CD4-positive, alpha-beta T cell treated with Interleukin-17A for 4 hours (primary cell): ENCODE measurements around the gene CDKN1A.
"Not testable (repeated sequence)": the region's sequence is repeated elsewhere in the genome, so short reads cannot be mapped to it uniquely, and the experiment has no call there.

Experiments
- DNase-seq: peaks from one replicate; pipeline ENCODE4 v3.0.0-alpha.2; 2020; ENCODE audit warnings: mixed read lengths

CDKN1A gene

DNA sequence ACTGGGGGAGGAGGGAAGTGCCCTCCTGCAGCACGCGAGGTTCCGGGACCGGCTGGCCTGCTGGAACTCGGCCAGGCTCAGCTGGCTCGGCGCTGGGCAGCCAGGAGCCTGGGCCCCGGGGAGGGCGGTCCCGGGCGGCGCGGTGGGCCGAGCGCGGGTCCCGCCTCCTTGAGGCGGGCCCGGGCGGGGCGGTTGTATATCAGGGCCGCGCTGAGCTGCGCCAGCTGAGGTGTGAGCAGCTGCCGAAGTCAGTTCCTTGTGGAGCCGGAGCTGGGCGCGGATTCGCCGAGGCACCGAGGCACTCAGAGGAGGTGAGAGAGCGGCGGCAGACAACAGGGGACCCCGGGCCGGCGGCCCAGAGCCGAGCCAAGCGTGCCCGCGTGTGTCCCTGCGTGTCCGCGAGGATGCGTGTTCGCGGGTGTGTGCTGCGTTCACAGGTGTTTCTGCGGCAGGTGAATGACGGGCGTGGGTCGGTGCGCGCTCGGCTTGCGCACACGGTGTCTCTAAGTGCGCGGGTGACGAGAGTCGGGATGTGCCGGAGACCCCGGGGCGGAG lies at the start of gene CDKN1A:
TSS of gene CDKN1A (plus strand) at position 227 of the 555 bp plus-strand sequence. CDS start 5,388 bp downstream, outside the sequence.
- DNase-seq = peak; percentile 83

DNA sequence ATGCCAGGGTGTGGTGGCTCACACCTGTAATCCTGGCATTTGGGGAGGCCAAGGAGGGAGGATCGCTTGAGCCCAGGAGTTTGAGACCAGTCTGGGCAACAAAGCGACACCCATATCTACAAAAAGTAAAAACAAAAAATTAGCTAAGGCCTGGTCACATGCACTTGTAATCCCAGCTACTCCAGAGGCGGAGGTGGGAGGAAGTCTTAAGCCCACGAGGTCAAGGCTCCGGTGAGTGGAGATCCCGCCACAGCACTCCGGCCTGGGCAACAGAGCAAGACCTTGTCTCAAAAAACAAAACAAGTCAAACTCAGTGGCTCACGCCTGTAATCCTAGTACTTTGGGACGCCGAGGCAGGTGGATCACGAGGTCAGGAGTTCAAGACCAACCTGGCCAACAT lies 48.7 kb upstream of the CDKN1A start:
- no peak for DNase-seq

GRCh38 chr6:36631326-36632011 lies 47.0 kb upstream of the CDKN1A start:
- no peak for DNase-seq

DNA sequence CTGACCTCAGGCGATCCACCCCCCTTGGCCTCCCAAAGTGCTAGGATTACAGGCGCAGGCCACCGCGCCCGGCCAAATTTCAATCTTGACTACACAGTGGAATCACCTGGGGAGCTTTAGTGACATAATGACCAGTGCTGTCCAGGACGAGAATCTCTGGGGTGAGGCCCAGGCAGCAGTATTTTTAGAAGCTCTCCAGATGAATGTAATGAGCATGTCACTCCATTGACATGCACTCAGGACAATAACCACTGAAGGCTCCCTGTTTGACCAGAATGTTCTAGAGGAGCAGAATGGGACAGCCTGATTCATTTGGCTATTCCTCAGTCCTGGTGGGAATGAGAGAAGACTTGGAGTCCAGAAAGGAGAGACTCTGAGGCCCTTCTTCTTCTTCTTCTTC lies 45.1 kb upstream of the CDKN1A start:
- no peak for DNase-seq

DNA sequence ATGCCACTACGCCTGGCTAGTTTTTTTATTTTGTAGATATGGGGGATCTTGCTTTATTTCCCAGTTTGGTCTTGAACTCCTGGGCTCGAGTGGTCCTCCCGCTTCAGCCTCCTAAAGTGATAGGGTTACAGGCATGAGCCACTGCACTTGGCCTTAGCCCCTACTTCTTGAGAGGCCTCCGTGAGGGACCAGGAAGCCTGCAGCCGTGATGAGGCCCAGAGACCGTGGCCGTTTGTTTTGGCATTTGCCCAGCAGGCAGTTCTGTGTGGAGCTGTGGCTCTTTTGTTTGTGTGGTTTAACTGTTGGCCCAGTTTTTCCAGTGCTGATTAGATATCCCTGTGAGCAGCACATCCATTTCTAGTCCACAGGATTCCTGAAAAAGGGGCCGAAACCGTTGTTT lies 44.6 kb upstream of the CDKN1A start:
- no peak for DNase-seq

DNA sequence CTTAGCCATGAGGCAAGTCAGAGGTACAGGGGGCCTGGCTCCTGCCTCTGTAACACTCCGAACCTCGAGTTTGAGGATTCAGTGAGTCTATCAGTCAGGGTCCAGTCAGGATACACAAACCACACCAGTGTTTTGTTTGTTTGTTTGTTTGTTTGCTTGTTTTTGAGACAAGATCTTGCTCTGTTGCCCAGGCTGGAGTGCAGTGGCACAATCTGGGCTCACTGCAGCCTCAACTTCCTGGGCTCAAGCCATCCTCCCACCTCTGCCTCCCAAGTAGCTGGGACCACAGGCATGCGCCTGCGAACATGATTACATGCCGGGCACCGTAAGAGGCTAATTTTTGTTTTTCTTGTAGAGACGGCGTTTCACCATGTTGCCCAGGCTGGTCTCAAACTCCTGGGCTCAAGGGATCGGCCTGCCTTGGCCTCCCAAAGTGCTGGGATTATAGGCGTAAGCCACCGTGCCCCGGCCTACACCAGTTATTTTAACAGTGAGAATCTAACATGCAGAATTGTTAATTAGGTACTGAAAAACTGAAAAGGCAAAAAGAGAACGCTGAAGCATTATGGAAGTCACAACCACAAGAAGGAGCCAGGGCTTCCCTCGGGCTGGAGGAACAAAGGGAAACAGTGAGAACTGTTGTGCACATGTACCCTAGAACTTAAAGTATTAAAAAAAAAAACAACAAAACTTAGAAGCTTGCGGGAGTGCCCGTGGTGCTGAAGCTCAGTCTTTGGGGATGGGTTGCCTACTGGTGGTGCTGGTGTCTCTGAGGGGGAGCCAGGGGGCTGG lies 44.0 kb upstream of the CDKN1A start:
- no peak for DNase-seq

- no peak for DNase-seq
These were observed 42.2 kb upstream of the CDKN1A start for GRCh38 chr6:36636283-36636682.

GRCh38 chr6:36636687-36637418 lies 41.7 kb upstream of the CDKN1A start:
- no peak for DNase-seq

DNA sequence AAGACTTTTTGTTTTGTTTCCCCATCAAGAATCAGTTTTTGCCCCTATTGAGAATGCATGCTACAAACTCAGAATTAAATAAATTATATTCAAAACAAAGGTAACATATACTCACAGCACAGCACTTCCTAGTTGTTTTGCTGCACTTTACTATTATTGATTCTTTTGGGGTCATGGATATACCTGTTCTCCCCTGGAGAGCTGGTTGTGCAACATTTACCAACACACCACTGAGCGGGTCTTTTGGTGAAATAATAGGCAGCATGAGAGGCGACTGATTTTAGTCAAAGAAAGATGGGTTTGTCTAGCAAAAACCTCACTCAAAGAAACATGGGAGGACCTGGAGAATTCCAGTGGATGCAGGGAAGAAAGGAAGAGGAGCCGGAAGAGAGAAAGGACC lies 39.9 kb upstream of the CDKN1A start:
- DNase-seq = no peak

DNA sequence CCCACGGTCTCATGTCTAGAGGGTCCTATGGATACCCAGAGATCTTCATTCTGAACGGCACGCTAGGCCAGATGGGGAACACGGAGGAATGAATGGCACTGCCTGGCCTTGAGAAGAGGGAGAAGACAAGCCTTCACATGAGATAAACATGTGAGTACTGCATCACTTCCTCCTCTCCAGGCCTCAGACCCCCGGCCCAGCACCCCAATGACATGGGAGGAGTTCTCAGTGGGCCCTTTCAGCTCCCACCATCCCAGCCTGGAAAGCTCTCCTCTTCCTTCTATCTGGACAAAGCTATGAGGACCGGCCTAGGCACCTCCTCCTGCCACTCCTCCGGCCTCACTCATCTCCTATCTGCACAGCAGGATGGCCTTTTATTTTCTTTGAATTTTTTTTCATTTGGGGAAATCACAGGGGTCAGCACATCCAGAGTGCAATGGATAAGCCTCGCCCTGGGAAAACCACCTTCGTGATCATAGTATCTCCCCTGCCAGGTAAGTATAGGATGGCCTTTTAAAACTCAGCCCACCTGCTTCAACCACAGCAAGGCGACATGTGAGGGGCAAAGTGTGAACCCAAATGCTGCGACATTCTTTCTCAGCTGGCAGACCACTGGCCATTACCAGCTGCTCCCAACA lies 39.2 kb upstream of the CDKN1A start:
- no peak for DNase-seq

DNA sequence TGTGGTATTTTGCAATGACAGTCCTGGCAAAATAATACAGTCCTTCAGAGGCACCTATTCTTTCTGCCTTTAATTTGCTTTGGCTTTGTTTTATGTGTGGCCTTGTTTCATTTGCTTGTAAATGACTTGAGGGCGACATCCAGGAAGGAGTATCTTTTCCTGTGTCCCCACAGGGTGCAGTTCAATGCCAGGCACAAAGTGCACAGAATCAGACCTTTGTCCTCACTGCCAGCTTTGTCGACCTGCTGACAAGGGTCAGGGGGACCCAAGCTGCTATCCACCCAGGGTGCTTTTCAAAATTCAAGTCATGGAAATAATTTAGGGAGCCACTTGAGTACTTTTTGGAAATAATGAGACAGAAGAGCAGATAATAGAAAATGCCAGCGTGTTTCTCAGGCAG lies 37.0 kb upstream of the CDKN1A start:
- DNase-seq = no peak

- no peak for DNase-seq
These were observed 35.3 kb upstream of the CDKN1A start for GRCh38 chr6:36642913-36643817.

DNA sequence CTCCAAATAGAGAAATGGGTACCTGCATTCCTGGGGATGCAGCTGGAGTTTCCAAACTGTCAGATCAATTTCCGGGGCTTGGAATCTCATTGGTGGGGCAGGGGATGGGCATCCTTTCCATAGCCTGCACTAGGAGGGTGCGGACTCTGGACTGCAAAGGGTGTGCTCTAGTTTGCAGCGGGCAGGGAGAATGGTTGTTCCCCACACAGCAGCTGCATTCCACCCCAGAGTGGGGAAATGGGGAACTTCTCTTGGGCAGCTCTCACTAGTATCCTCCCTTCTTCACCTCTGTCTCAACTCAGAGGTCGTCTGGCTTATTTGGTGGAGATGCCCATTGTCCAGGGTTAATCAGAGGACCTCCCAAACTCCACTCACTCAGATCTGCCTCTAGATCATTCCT lies 34.5 kb upstream of the CDKN1A start:
- DNase-seq = no peak

- no peak for DNase-seq
These were observed 29.4 kb upstream of the CDKN1A start for GRCh38 chr6:36649086-36649485.

DNA sequence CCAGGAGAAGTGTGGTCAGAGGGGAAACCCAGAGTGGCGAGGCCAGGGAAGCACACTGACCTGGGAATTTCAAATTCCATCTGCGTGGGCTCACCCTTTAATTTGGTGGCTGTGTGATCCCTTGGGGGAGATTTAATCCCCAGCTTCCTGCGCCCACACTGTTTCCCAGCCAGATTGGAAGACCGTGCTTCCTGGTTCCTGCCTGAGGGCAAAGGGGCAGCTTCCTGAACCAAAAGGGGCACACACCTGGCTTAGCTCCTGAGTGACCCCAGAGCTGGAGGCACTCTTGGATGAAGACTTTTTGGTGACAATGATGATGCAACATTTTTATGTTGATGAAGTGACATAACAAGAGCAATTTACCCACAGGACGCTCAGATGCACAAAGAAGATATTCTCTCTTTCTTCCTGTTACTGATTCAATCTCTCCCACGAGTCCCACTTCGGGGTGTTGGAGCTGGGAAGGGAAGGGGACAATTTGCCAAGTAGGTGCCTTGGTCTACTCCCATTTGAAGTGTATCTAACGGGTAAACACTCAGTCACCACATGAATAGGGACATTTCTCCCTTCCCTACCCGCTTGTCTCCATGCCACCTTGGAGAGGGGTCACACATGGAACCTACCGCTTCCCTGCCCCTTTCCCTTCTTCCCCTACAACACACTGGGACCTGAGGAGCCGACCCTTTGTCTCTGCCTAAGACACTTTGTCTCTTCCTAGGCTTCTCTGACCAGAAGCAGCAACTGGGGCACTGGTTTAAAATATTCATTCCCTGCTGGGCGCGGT lies 28.6 kb upstream of the CDKN1A start:
- no peak for DNase-seq

DNA sequence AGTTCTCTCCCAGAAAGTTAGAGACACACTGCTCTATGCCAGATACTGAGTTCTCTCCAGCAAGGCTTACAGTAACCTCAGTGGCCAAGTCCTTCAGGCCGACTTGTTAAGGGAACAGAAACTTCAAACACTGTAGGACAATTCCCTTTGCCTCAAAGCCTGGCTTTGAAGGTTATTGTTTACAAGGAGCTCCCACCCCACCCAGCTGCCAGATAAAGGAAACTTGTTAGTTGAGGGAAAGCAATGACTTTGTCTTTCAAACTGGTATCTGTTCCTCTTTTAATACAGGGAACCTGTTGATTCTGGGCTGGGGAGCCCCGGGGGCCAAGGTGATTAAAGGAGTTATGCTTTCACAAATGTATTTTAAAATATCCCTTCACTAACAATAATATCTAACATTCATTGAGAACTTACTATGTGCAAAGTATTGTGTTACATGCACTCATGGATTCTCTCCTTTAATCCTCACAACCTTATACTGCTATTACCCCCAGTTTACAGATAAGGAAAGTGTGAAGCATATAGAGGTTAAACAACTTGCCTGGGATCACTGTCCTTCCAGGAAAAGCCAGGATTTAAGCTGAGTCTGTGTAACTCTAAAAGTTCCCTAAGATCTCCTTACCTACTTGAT lies 27.6 kb upstream of the CDKN1A start:
- DNase-seq = no peak

DNA sequence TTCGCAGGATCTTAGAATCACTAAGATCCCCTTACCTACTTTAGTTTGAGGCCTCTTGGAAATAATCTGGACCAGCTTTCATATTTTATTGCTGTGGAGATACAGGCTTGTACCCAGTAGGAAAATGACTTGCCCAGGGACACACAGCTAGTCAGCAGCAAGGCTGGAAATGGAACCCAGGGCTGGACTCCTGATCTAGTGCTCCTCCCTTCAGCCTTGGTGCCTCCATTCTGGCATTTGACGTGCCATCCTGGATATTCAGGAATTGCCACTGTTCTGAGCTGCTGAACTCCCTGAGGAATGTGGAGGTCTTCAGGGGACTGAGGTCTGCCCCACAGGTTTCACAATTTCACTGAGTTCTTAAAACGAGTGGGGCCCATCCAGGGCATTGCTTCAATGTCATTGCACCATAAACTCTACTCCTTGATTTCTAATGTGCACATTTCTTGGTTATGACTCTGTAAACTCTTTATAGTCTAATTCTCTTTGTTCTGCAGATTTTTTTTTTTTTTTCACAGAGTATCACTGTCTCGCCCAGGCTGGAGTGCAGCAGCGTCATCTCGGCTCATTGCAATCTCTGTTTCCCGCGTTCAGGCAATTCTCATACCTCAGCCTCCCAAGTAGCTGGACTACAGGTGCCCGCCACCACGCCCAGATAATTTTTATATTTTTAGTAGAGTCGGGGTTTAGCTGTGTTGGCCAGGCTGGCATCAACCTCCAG lies 26.7 kb upstream of the CDKN1A start:
- no peak for DNase-seq

- not testable (repeated sequence) for DNase-seq
These were observed 24.0 kb upstream of the CDKN1A start for GRCh38 chr6:36654469-36654868.

DNA sequence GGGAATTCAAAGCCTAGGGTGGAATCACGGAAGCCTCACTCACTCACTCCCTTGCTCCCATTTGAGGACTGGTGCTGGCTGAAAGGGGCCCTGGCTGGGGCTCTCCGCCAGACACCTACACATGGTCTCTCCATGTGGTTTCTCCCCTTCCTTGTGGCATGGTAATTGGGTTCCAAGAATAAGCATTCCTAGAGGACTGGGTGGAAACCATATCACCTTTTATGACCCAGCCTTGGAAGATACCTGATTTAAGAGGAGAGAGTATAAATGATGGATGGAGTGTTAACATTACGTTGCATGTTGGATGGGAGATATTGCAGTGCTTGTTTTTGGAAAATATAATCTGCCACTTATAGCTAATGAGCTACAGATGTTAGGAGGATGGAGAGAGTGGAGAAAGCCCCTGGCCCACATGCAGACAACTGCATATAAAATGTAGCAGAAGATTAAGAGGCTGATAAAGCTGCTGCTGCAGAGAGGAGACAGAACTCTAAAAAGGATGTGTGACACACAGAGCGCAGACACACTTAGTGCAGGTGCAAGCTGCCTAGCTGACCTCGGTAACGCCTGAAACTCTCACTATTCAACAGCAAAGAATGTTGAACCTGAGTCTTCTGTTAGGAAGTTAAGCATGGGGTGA lies 23.3 kb upstream of the CDKN1A start:
- DNase-seq = no peak
